ENCODE measurements around the gene IFT88.

Gene IFT88

DNA sequence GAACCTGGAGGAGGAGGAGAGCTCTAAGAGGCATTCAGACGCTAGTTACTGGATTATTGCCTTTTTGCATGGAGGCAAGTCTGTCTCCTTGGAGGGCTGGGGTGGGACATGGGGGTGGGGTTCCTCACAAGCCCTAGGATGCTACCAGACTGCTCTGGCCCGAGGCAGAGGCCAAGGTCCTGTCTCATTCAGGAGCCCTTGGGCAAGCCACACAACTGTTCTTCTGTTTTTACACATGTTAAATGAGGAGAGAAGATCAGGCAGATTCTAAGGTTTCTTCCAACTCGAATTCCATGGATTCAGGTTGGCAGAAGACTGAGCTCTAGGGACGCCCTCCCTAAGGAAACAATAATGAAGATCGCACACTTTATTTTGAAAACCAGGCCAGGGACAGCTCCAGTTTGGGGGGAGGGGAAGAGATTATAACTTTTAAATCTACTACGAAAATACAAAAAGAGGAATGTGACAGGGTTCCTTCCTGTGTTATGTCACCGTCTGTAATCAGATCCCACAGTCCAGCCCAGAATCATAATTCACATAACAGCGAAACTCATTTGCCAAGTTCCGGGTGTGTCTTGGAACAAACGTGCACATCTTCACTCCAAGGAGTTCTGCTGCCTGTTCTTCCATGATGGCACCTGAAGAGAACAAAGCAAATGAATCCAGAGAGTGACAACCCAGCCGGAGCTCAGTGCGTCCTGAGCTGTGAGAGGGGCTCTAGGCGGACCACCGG, 161.8 kb downstream of the IFT88 start:
- TF ChIP-seq CTCF (IDR thresholded peaks at IDR 0.05; ENCODE audit: control insufficient read depth, insufficient read depth, low read depth, low read length, missing control alignments) = no peak
- DNase-seq (ENCODE audit: low read depth) = no peak
- no peak overlapping the region for H3K4me3 ChIP-seq (ENCODE audit: control insufficient read depth, low read depth, low read length)

DNA sequence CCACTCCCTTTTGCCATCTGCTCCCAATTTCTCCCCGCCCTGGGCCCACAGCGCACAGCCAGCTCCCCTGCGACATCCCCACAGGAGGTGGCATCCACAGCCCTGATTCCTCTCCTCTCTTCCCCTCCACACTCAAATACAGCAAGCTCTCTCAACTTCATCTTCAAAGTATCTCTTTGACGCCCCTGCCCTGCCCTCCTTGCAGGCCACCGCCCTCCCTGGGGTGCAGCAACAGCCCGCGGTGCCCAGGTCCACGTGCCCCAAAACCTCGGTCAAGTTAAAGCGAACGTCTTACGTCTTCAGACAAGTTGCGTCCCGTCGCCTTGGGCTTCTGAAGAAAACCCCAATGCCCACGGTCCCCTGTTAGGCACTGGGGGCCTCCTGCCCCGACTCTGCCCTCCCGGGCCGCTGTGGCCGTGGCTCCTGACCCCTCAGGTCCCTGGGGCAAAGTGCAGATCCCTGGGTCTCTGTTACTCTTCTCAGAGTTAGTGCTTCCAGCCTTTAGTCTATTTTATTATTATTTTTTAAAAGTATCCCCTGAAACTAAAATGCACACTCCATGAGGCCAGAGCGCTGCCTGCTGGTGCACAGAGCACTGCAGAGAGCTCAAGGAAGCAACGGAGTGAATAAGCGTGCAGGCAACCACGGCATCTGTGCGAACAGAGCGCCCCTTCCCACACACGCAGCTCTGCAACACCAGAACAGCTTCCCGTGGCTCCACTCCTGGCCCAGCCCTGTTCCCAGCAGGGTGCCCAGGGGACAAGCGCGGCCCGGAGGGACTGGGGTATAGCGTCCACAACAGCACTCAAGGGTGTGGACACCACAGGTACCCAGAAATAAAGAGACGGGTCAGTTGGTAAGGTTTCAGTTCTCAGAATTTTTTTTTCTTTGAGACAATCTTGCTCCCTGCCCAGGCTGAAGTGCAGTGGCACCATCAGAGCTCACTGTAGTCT, 163.0 kb downstream of the IFT88 start:
- TF ChIP-seq CTCF (IDR thresholded peaks at IDR 0.05; ENCODE audit: control insufficient read depth, insufficient read depth, low read depth, low read length, missing control alignments) = no peak
- H3K4me3 ChIP-seq (ENCODE audit: control insufficient read depth, low read depth, low read length) = no peak overlapping the region
- DNase-seq (ENCODE audit: low read depth) = no peak

DNA sequence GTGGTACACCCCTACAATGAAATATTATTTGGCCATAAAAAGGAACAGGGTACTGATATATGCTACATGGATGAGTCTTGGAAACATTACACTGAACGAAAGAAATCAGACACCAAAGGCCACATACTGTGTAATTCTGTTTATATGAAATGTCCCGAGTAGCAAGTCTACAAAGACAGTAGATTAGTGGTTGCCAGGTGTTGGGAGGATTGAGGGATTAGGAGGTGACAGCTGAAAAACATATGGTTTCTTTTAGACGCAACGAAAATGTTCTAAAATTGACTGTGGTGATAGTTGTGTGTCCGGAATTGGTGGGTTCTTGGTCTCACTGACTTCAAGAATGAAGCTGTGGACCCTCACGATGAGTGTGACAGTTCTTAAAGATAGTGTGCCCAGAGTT, 171.7 kb downstream of the IFT88 start:
- no peak overlapping the region for H3K4me3 ChIP-seq (ENCODE audit: control insufficient read depth, low read depth, low read length)
- no peak for TF ChIP-seq CTCF (IDR thresholded peaks at IDR 0.05; ENCODE audit: control insufficient read depth, insufficient read depth, low read depth, low read length, missing control alignments)
- no peak for DNase-seq (ENCODE audit: low read depth)

- no peak for DNase-seq (ENCODE audit: low read depth)
- TF ChIP-seq CTCF (IDR thresholded peaks at IDR 0.05; ENCODE audit: control insufficient read depth, insufficient read depth, low read depth, low read length, missing control alignments) = no peak
- no peak overlapping the region for H3K4me3 ChIP-seq (ENCODE audit: control insufficient read depth, low read depth, low read length)
Measured at GRCh38 chr13:20740021-20740420, 173.1 kb downstream of the IFT88 start.
